K562 (cell line): ENCODE measurements around the gene SMCO1. TPM values are rescaled to one million over a fixed set of nuclear protein-coding genes. Genes with fewer than 3 reads are reported as not detected.

ENCODE experiments used
- ATAC-seq: fragments of 200-7000 bp; cut with Tn5 transposase; 3 replicates; pipeline ENCODE4 v1.9.1; 2020; ENCODE audit warnings: moderate library complexity
- BruUV-seq: library from RNA; stranded (reverse); fragments of 400-500 nt; replicated peaks from 2 replicates; lab custom pipeline; 2021; lab: Mats Ljungman, UMichigan
- CTCF ChIA-PET: fragments of 300-600 bp; formaldehyde crosslinking; extraction: SDS; loops from one replicate; lab custom pipeline; 2021; ENCODE audit warnings: low intra/inter-chr PET ratio; lab: Yijun Ruan, JAX
- POLR2A ChIA-PET: fragments of 300-600, 350-650 bp; sonication (Branson Sonifier 250); formaldehyde crosslinking; extraction: SDS; loops from one replicate; lab custom pipeline; 2021; ENCODE audit warnings: antibody characterized with exemption, inconsistent platforms; lab: Yijun Ruan, JAX
- DNase-seq, 4 experiments: peaks; one replicate each; pipeline versions ENCODE4 v3.0.0 to v3.0.0-alpha.2; 2011 to 2018; ENCODE audit warnings: low spot score in 3 of 4, mixed read lengths in 3 of 4; ENCODE audit errors: extremely low read depth in 1 of 4
- FAIRE-seq: peaks from 2 replicates; lab custom pipeline; 2011; peaks lifted over from hg19 to GRCh38; lab: Jason Lieb, UNC
- H2AFZ ChIP-seq: 2 replicates; pipeline ENCODE4 v1.6.0; 2011; ENCODE audit warnings: low read depth, low read length, control low read depth, inconsistent platforms
- H3K27ac ChIP-seq: fragments of 200-600 bp; 3 replicates; pipeline ENCODE4 v1.8.0; 2011; ENCODE audit warnings: low read depth, mild to moderate bottlenecking, control low read depth, inconsistent platforms, low read length, moderate library complexity, mixed read lengths; ENCODE audit errors: extremely low read depth
- H3K27me3 ChIP-seq, 2 experiments: fragments of 300-600 bp in 1 of 2; 2 replicates in 1 of 2; 3 replicates in 1 of 2; pipeline versions ENCODE4 v1.6.0 to v1.8.0; 2011; ENCODE audit warnings: inconsistent platforms in 2 of 2, low read length in 2 of 2, mild to moderate bottlenecking in 1 of 2, mixed read lengths in 1 of 2, moderate library complexity in 1 of 2; ENCODE audit not compliant: control insufficient read depth in 2 of 2, insufficient read depth in 2 of 2
- H3K36me3 ChIP-seq: fragments of 300-600 bp; 3 replicates; pipeline ENCODE4 v1.8.0; 2011; ENCODE audit warnings: mild to moderate bottlenecking, low read length, inconsistent platforms; ENCODE audit not compliant: control insufficient read depth, insufficient read depth
- H3K4me1 ChIP-seq, 2 experiments: fragments of 200-600 bp in 1 of 2; replicated peaks in 1 of 2; 2 replicates in 1 of 2; 3 replicates in 1 of 2; pipeline versions ENCODE4 v1.5.1 to v1.8.0; 2011; ENCODE audit warnings: inconsistent platforms in 2 of 2, low read length in 2 of 2, mild to moderate bottlenecking in 1 of 2, mixed read lengths in 1 of 2, moderate library complexity in 1 of 2; ENCODE audit not compliant: control insufficient read depth in 2 of 2, insufficient read depth in 2 of 2
- H3K4me2 ChIP-seq: 2 replicates; pipeline ENCODE4 v1.6.1; 2011; ENCODE audit warnings: low read length, control low read depth, inconsistent platforms, mixed read lengths; ENCODE audit not compliant: insufficient read depth
- H3K4me3 ChIP-seq: fragments of 200-600 bp; sonication (generic), shearing (Covaris generic); 2 replicates; pipeline ENCODE4 v1.5.1; 2016; ENCODE audit warnings: control low read depth, inconsistent platforms
- H3K79me2 ChIP-seq: fragments of 200-600 bp; 3 replicates; pipeline ENCODE4 v1.8.0; 2011; ENCODE audit warnings: low read length, inconsistent platforms; ENCODE audit not compliant: control insufficient read depth, insufficient read depth
- H3K9ac ChIP-seq, 2 experiments: 2 replicates each; pipeline versions ENCODE4 v1.6.0 to v1.6.1; 2011; ENCODE audit warnings: low read depth in 2 of 2, low read length in 2 of 2, control low read depth in 1 of 2, inconsistent platforms in 1 of 2, mild to moderate bottlenecking in 1 of 2, mixed read lengths in 1 of 2; ENCODE audit not compliant: insufficient read depth in 1 of 2
- H3K9me1 ChIP-seq: one replicate; pipeline ENCODE4 v1.6.0; 2011; ENCODE audit warnings: inconsistent platforms, mild to moderate bottlenecking, low read length, moderate library complexity; ENCODE audit not compliant: control insufficient read depth, insufficient read depth
- H3K9me3 ChIP-seq: replicated peaks from 2 replicates; pipeline ENCODE4 v1.5.1; 2011; ENCODE audit warnings: low read depth, low read length, inconsistent platforms; ENCODE audit not compliant: control insufficient read depth, insufficient read depth
- H4K20me1 ChIP-seq: replicated peaks from 2 replicates; pipeline ENCODE4 v1.6.1; 2011; ENCODE audit warnings: low read length, inconsistent platforms, mixed read lengths; ENCODE audit not compliant: control insufficient read depth, insufficient read depth
- ATF1 ChIP-seq, 2 experiments: fragments of 450-650 bp in 1 of 2; IDR thresholded peaks; 2 replicates each; pipeline ENCODE4 v1.6.1; 2016; ENCODE audit warnings: missing compliant biosample characterization in 1 of 2, missing genetic modification characterization in 1 of 2
- CC2D1A ChIP-seq: fragments of 450-650 bp; IDR thresholded peaks from 2 replicates; pipeline ENCODE4 v1.6.1; 2017; ENCODE audit warnings: mild to moderate bottlenecking
- CEBPB ChIP-seq: fragments of 450-650 bp; IDR thresholded peaks from 2 replicates; pipeline ENCODE4 v1.6.1; 2016; ENCODE audit warnings: missing genetic modification characterization, missing compliant biosample characterization
- CREB1 ChIP-seq, 2 experiments: sonication (generic) in 1 of 2; formaldehyde crosslinking in 1 of 2; IDR thresholded peaks; 2 replicates each; pipeline versions ENCODE4 v1.6.1 to v1.8.0; 2012 to 2022; ENCODE audit warnings: inconsistent platforms in 1 of 2, mild to moderate bottlenecking in 1 of 2, missing genetic modification reagents in 1 of 2, moderate library complexity in 1 of 2
- EGR1 ChIP-seq: fragments of 450-650 bp; conservative IDR thresholded peaks from 2 replicates; pipeline ENCODE4 v1.6.1; 2017; ENCODE audit warnings: mild to moderate bottlenecking
- EP300 ChIP-seq: IDR thresholded peaks from 2 replicates; pipeline ENCODE4 v1.6.1; 2012; ENCODE audit warnings: low read length, improper control_type of control experiment
- FOXK2 ChIP-seq, 2 experiments: fragments of 450-650 bp; IDR thresholded peaks in 1 of 2; conservative IDR thresholded peaks in 1 of 2; 2 replicates each; pipeline ENCODE4 v1.6.1; 2016; ENCODE audit warnings: low read depth in 2 of 2, mild to moderate bottlenecking in 1 of 2
- HDAC2 ChIP-seq: fragments of 450-650 bp; IDR thresholded peaks from 2 replicates; pipeline ENCODE4 v1.6.1; 2016; ENCODE audit warnings: mild to moderate bottlenecking
- HES1 ChIP-seq: fragments of 450-650 bp; IDR thresholded peaks from 2 replicates; pipeline ENCODE4 v1.6.1; 2016; ENCODE audit warnings: low read depth, mild to moderate bottlenecking, moderate library complexity
- HOXB6 ChIP-seq: fragments of 250-450 bp; sonication (Bioruptor Pico); IDR thresholded peaks from 2 replicates; pipeline ENCODE4 v1.5.1; 2022; ENCODE audit warnings: mild to moderate bottlenecking, borderline replicate concordance
- MAZ ChIP-seq, 2 experiments: fragments of 450-650 bp in 1 of 2; sonication (generic) in 1 of 2; formaldehyde crosslinking; IDR thresholded peaks in 1 of 2; conservative IDR thresholded peaks in 1 of 2; 2 replicates each; pipeline versions ENCODE4 v1.4.0 to v1.5.0; 2020; ENCODE audit warnings: mild to moderate bottlenecking in 1 of 2, missing genetic modification reagents in 1 of 2
- NBN ChIP-seq: fragments of 450-650 bp; IDR thresholded peaks from 2 replicates; pipeline ENCODE4 v1.6.1; 2016; ENCODE audit warnings: low read depth, mild to moderate bottlenecking
- NEUROD1 ChIP-seq: fragments of 150-350 bp; IDR thresholded peaks from 2 replicates; pipeline ENCODE4 v1.6.1; 2014; ENCODE audit warnings: borderline replicate concordance, low read length, low read depth; ENCODE audit not compliant: partially characterized antibody
- NFIC ChIP-seq: fragments of 450-650 bp; IDR thresholded peaks from 2 replicates; pipeline ENCODE4 v1.6.1; 2017; ENCODE audit warnings: mild to moderate bottlenecking, inconsistent platforms
- PTRF ChIP-seq: fragments of 450-650 bp; IDR thresholded peaks from 2 replicates; pipeline ENCODE4 v1.6.1; 2016; ENCODE audit warnings: mild to moderate bottlenecking, missing genetic modification characterization, missing compliant biosample characterization
- RAD51 ChIP-seq: fragments of 450-650 bp; IDR thresholded peaks from 2 replicates; pipeline ENCODE4 v1.7.1; 2016; ENCODE audit warnings: low read depth, mild to moderate bottlenecking, borderline replicate concordance
- RFX7 ChIP-seq: fragments of 250-450 bp; sonication (Bioruptor Pico); IDR thresholded peaks from 2 replicates; pipeline ENCODE4 v1.5.1; 2021; ENCODE audit warnings: mild to moderate bottlenecking
- TSC22D4 ChIP-seq: fragments of 450-650 bp; IDR thresholded peaks from 2 replicates; pipeline ENCODE4 v1.6.1; 2016; ENCODE audit warnings: missing genetic modification characterization, missing biosample characterization, control low read depth
- ZC3H11A ChIP-seq: IDR thresholded peaks from 2 replicates; pipeline ENCODE4 v1.6.1; 2012; ENCODE audit warnings: low read depth, low read length, improper control_type of control experiment
- ZNF431 ChIP-seq: sonication (generic); formaldehyde crosslinking; IDR thresholded peaks from 2 replicates; pipeline ENCODE4 v1.8.0; 2022; ENCODE audit warnings: mild to moderate bottlenecking, missing genetic modification reagents
- ZNF740 ChIP-seq, 3 experiments: fragments of 200-800 bp in 1 of 3; sonication (Bioruptor generic) in 1 of 3; sonication (generic) in 1 of 3; formaldehyde crosslinking in 1 of 3; IDR thresholded peaks; 2 replicates each; pipeline versions ENCODE4 v1.6.1 to v1.8.0; 2016 to 2022; ENCODE audit warnings: mild to moderate bottlenecking in 2 of 3, missing compliant biosample characterization in 2 of 3, missing genetic modification characterization in 2 of 3, missing genetic modification reagents in 1 of 3
- WGBS: fragments of 100-300 bp; shearing (Covaris generic); methylation state at CpG from one replicate; pipeline ENCODE4 v1.1.6; 2016; ENCODE audit warnings: low coverage, mixed read lengths; ENCODE audit not compliant: insufficient coverage; ENCODE audit errors: missing lambda C conversion rate; 5-methylcytosine and 5-hydroxymethylcytosine counted together
- in situ Hi-C: fragments of 300-500 bp; cut with MboI; formaldehyde crosslinking; loops from 4 replicates; pipeline ENCODE4 v1.15.0; 2018; ENCODE audit warnings: inconsistent platforms, mixed read lengths
- intact Hi-C: fragments of 100-400 bp; cut with micrococcal nuclease; formaldehyde crosslinking; loops from 2 replicates; pipeline ENCODE4 v1.14.2; 2022
- polyA plus RNA-seq, 8 experiments: library from polyadenylated mRNA; depleted of rRNA in 4 of 8; stranded (reverse) in 5 of 8; unstranded in 3 of 8; fragments of >200 nt; fragmentation: Nextera tagmentation in 2 of 8; fragmentation: Illumina TruSeq in 1 of 8; extraction: Ambion mirVana in 2 of 8; extraction: Trizol in 1 of 8; gene quantifications; 2 replicates each; pipeline versions ENCODE4 v1.2.1 to v1.2.3, GENCODE V29; 2011 to 2014; ENCODE audit warnings: inconsistent platforms in 1 of 8, missing spikeins in 1 of 8
- total RNA-seq, 7 experiments: library from RNA; depleted of rRNA in 6 of 7; stranded (reverse); fragments of >200 nt in 6 of 7; fragmentation: Illumina TruSeq in 2 of 7; extraction: Trizol in 2 of 7; gene quantifications; 2 replicates each; pipeline versions ENCODE4 v1.2.1 to v1.2.3, GENCODE V29; 2011 to 2021; ENCODE audit warnings: low replicate concordance in 1 of 7

SMCO1 gene
- total and polyA plus RNA-seq, 9 of the 15 experiments (the other 6 are each of a cell fraction or from before 2014, with no cell fraction given) = 0.05 to 0.35 (median 0.12) TPM; not detected in 5

- peak overlapping the region; percentile 61; the same call in 1 of the 3 replicates for H3K27ac ChIP-seq
- peak overlapping the region; percentile 43; the same call in 1 of the 2 replicates for H2AFZ ChIP-seq
- FAIRE-seq (peak; percentile 35), DNase-seq (peak in 3 of 4 experiments; percentile 19 to 64 (median 46)), ATAC-seq (peak; percentile 79)
- H3K4me1 ChIP-seq = peaks cover 19 to 54% of the 10 kb centered on the region in 2 experiments
- no peaks in the 10 kb centered on the region for H3K27me3 ChIP-seq
- H3K9me1 ChIP-seq = no peaks in the 10 kb centered on the region
- BruUV-seq = no TSS peak
- peak overlapping the region; percentile 21; the same call in 1 of the 2 replicates for H3K4me2 ChIP-seq
- in situ Hi-C loops (loop anchor here (5.0 to 25.0 kb wide), 3 partner anchors 495 to 805 kb away; partner anchors contain the start of gene MUC20), intact Hi-C loops (loop anchor here (5.0 to 10.0 kb wide), 2 partner anchors 180 to 432 kb away; partner anchors contain the start of genes TFRC and TM4SF19)
- POLR2A ChIA-PET = interaction anchor here (0.7 to 0.9 kb wide), 3 partner anchors 15 to 437 kb away, joined by 3 to 4 read pairs (median 3); no protein-coding TSS in a partner anchor
- no peak overlapping the region for H3K4me3 ChIP-seq
- 60% methylated on average over 2 of the region's 2 CpGs for WGBS
- no peak overlapping the region for H3K9ac ChIP-seq
- no peaks in the 10 kb centered on the region for H3K36me3 ChIP-seq
- no peaks in the 10 kb centered on the region for H3K79me2 ChIP-seq
- CTCF ChIA-PET = interaction anchor here (0.8 to 1.1 kb wide), 3 partner anchors 31 to 444 kb away, joined by 3 to 8 read pairs (median 4); no protein-coding TSS in a partner anchor
- no peaks in the 10 kb centered on the region for H3K9me3 ChIP-seq
- H4K20me1 ChIP-seq = no peaks in the 10 kb centered on the region
- TF ChIP-seq CC2D1A = peak; percentile 75; the same call in 1 of the 2 replicates
- TF ChIP-seq HDAC2 = 0 out of 2 replicates have a peak, but pooled peaks have one; percentile 13
- TF ChIP-seq RFX7 (CRISPR knock-in tag) = no peak
- no peak for TF ChIP-seq TSC22D4 (tag)
- no peak for TF ChIP-seq EGR1
- TF ChIP-seq ATF1 (CRISPR knock-in tag; IDR thresholded peaks at IDR 0.05) = no peak
- no peak for TF ChIP-seq ATF1 (tag; IDR thresholded peaks at IDR 0.05)
- TF ChIP-seq ZNF740 (CRISPR knock-in tag; IDR thresholded peaks at IDR 0.05) = peak; percentile 85
- TF ChIP-seq ZNF740 (tag; IDR thresholded peaks at IDR 0.05) = peak in 1 of 2 experiments; percentile 86; a peak in 2 of 4 replicates
- no peak for TF ChIP-seq FOXK2 (conservative IDR thresholded peaks at IDR 0.05 in 1 of 2, IDR thresholded peaks at IDR 0.05 in 1 of 2; ENCODE audit: low read depth in 2 of 2)
- TF ChIP-seq CEBPB (tag) = peak; percentile 28
- TF ChIP-seq CREB1 (IDR thresholded peaks at IDR 0.05) = no peak
- 0 out of 2 replicates have a peak, but pooled peaks have one; percentile 2 for TF ChIP-seq CREB1 (CRISPR knock-in tag; IDR thresholded peaks at IDR 0.05)
- TF ChIP-seq PTRF (tag) = no peak
- TF ChIP-seq ZNF431 (CRISPR knock-in tag) = no peak
- TF ChIP-seq RAD51 = peak; percentile 58; the same call in 1 of the 2 replicates
- TF ChIP-seq HOXB6 (CRISPR knock-in tag) = no peak
- TF ChIP-seq EP300 = 0 out of 2 replicates have a peak, but pooled peaks have one; percentile 1
- TF ChIP-seq HES1 = no peak
- no peak for TF ChIP-seq NEUROD1
- no peak for TF ChIP-seq NFIC
- TF ChIP-seq MAZ (CRISPR knock-in tag; conservative IDR thresholded peaks at IDR 0.05 in 1 of 2, IDR thresholded peaks at IDR 0.05 in 1 of 2) = 0 out of 4 replicates have a peak, but pooled peaks of 1 of the 2 experiments have one; percentile 9
- TF ChIP-seq ZC3H11A = no peak
- TF ChIP-seq NBN = 0 out of 2 replicates have a peak, but pooled peaks have one; percentile 28
Measured at GRCh38 chr3:196517162-196517800, 2.1 kb upstream of the SMCO1 start.
